NB4 (cell line): ENCODE results near the gene ELL.

Experiments
- DNase-seq: peaks from one replicate; pipeline ENCODE4 v3.0.0; 2010; ENCODE audit warnings: low read depth
- H3K4me3 ChIP-seq: one replicate; pipeline ENCODE4 v1.5.1; 2011; ENCODE audit warnings: mild to moderate bottlenecking, low read depth, low read length, moderate library complexity
- CTCF ChIP-seq: IDR thresholded peaks from one replicate; pipeline ENCODE4 v1.5.1; 2012; ENCODE audit warnings: low read depth, low read length
- MAX ChIP-seq: IDR thresholded peaks from 2 replicates; pipeline ENCODE4 v1.6.1; 2011; ENCODE audit warnings: low read depth, low read length
- MYC ChIP-seq: IDR thresholded peaks from 2 replicates; pipeline ENCODE4 v1.6.1; 2011; ENCODE audit warnings: low read depth, low read length
- POLR2A ChIP-seq: IDR thresholded peaks from 2 replicates; pipeline ENCODE4 v1.6.1; 2011; ENCODE audit warnings: mild to moderate bottlenecking; ENCODE audit not compliant: insufficient read length; ENCODE audit errors: extremely low read depth

ELL gene

GRCh38 chr19:18431351-18432197 is 90.3 kb downstream of the ELL start:
- peak; percentile 6 for DNase-seq
- TF ChIP-seq CTCF (no peak), MAX (no peak), MYC (no peak), POLR2A (no peak)
- H3K4me3 ChIP-seq, result no peak overlapping the region

GRCh38 chr19:18430417-18431144 is 91.3 kb downstream of the ELL start:
- H3K4me3 ChIP-seq, result no peak overlapping the region
- DNase-seq, result no peak
- TF ChIP-seq MAX, result no peak
- TF ChIP-seq POLR2A, result no peak
- no peak for TF ChIP-seq MYC
- TF ChIP-seq CTCF, result no peak

GRCh38 chr19:18429717-18430416 is 92.0 kb downstream of the ELL start:
- TF ChIP-seq MYC, result no peak
- TF ChIP-seq CTCF, result no peak
- TF ChIP-seq MAX, result no peak
- TF ChIP-seq POLR2A, result no peak
- H3K4me3 ChIP-seq, result peak overlapping the region; percentile 12
- DNase-seq, result peak; percentile 71

- DNase-seq, result peak; percentile 95
- TF ChIP-seq POLR2A (no peak), CTCF (no peak), MAX (no peak), MYC (no peak)
- peak overlapping the region; percentile 12 for H3K4me3 ChIP-seq
Observed at GRCh38 chr19:18428787-18429674, 92.8 kb downstream of the ELL start.

- DNase-seq, result no peak
- no peak overlapping the region for H3K4me3 ChIP-seq
- TF ChIP-seq MYC (no peak), MAX (no peak), POLR2A (no peak), CTCF (no peak)
Observed at GRCh38 chr19:18428173-18428786, 93.6 kb downstream of the ELL start.
